SK-N-SH (cell line): ENCODE measurements around the gene TXNDC11. TPM values are rescaled to one million over a fixed set of nuclear protein-coding genes. Genes with fewer than 3 reads are reported as not detected.

Source experiments
- CTCF ChIA-PET: fragments of 300-600, 350-600 bp; formaldehyde crosslinking; extraction: SDS; loops from one replicate; lab custom pipeline; 2021; lab: Yijun Ruan, JAX
- POLR2A ChIA-PET: fragments of 350-600 bp; sonication (Branson Sonifier 250); formaldehyde crosslinking; extraction: SDS; loops from one replicate; lab custom pipeline; 2020; ENCODE audit warnings: antibody characterized with exemption, inconsistent platforms; lab: Yijun Ruan, JAX
- DNase-seq: peaks from one replicate; pipeline ENCODE4 v3.0.0; 2012
- H2AFZ ChIP-seq: fragments of 200-600 bp; sonication (generic); 2 replicates; pipeline ENCODE4 v1.8.1; 2016; ENCODE audit warnings: antibody characterized with exemption, mild to moderate bottlenecking, low read depth
- H3F3A ChIP-seq: fragments of 200-600 bp; sonication (generic); replicated peaks from 2 replicates; pipeline ENCODE3; 2016; ENCODE audit warnings: antibody characterized with exemption, mild to moderate bottlenecking; ENCODE audit not compliant: insufficient read depth
- H3K27ac ChIP-seq, 2 experiments: fragments of 200-500 bp in 1 of 2; fragments of 200-600 bp in 1 of 2; sonication (Bioruptor generic) in 1 of 2; sonication (generic), shearing (Covaris generic) in 1 of 2; 2 replicates each; pipeline versions ENCODE4 v1.5.1 to v1.6.1; 2014 to 2016; ENCODE audit warnings: low read depth in 2 of 2, inconsistent platforms in 1 of 2, low read length in 1 of 2, mild to moderate bottlenecking in 1 of 2, mixed read lengths in 1 of 2
- H3K27me3 ChIP-seq: fragments of 200-600 bp; sonication (generic), shearing (Covaris generic); 2 replicates; pipeline ENCODE4 v1.6.1; 2016; ENCODE audit warnings: mixed run types; ENCODE audit not compliant: insufficient read depth
- H3K36me3 ChIP-seq, 2 experiments: fragments of 200-500 bp in 1 of 2; fragments of 200-600 bp in 1 of 2; sonication (Bioruptor generic) in 1 of 2; sonication (generic) in 1 of 2; replicated peaks in 1 of 2; 2 replicates each; pipeline versions ENCODE3 to v1.5.1; 2014 to 2016; ENCODE audit warnings: low read length in 1 of 2, mild to moderate bottlenecking in 1 of 2; ENCODE audit not compliant: insufficient read depth in 2 of 2, control insufficient read depth in 1 of 2
- H3K4me1 ChIP-seq, 2 experiments: fragments of 200-500 bp in 1 of 2; fragments of 200-600 bp in 1 of 2; sonication (Bioruptor generic) in 1 of 2; sonication (generic), shearing (Covaris generic) in 1 of 2; 2 replicates each; pipeline versions ENCODE4 v1.5.1 to v1.6.1; 2014 to 2016; ENCODE audit warnings: low read depth in 1 of 2, low read length in 1 of 2, mixed run types in 1 of 2; ENCODE audit not compliant: insufficient read depth in 2 of 2, control insufficient read depth in 1 of 2
- H3K4me2 ChIP-seq: fragments of 200-600 bp; sonication (generic), shearing (Covaris generic); 2 replicates; pipeline ENCODE4 v1.6.1; 2017; ENCODE audit warnings: mixed run types
- H3K4me3 ChIP-seq, 2 experiments: fragments of 200-500 bp in 1 of 2; fragments of 200-600 bp in 1 of 2; sonication (Bioruptor generic) in 1 of 2; sonication (generic), shearing (Covaris generic) in 1 of 2; 2 replicates each; pipeline versions ENCODE4 v1.5.1 to v1.8.1; 2014 to 2016; ENCODE audit warnings: low read depth in 2 of 2, inconsistent platforms in 1 of 2, low read length in 1 of 2, mild to moderate bottlenecking in 1 of 2, mixed read lengths in 1 of 2, moderate library complexity in 1 of 2
- H3K79me2 ChIP-seq: fragments of 200-600 bp; sonication (generic); 2 replicates; pipeline ENCODE4 v1.8.1; 2017; ENCODE audit warnings: mild to moderate bottlenecking; ENCODE audit not compliant: insufficient read depth
- H3K9ac ChIP-seq: fragments of 200-600 bp; sonication (generic); 2 replicates; pipeline ENCODE4 v1.6.1; 2017; ENCODE audit warnings: mixed run types
- H3K9me2 ChIP-seq: fragments of 200-600 bp; sonication (generic); 2 replicates; pipeline ENCODE4 v1.6.1; 2017; ENCODE audit warnings: mixed run types
- H3K9me3 ChIP-seq: fragments of 200-600 bp; sonication (generic); 2 replicates; pipeline ENCODE4 v1.6.1; 2017; ENCODE audit warnings: mixed run types, mild to moderate bottlenecking, moderate library complexity
- H4K20me1 ChIP-seq: fragments of 200-600 bp; sonication (generic); 2 replicates; pipeline ENCODE4 v1.6.1; 2017; ENCODE audit warnings: mild to moderate bottlenecking, mixed run types; ENCODE audit not compliant: insufficient read depth
- CHD2 ChIP-seq: fragments of 150-350 bp; IDR thresholded peaks from 2 replicates; pipeline ENCODE4 v1.6.1; 2018; ENCODE audit warnings: low read length; ENCODE audit not compliant: partially characterized antibody
- ELF1 ChIP-seq: IDR thresholded peaks from 2 replicates; pipeline ENCODE4 v1.4.0; 2012
- EP300 ChIP-seq, 2 experiments: IDR thresholded peaks; 2 replicates each; pipeline versions ENCODE4 v1.4.0 to v1.6.1; 2012; ENCODE audit warnings: borderline replicate concordance in 1 of 2, low read depth in 1 of 2, low read length in 1 of 2
- EZH2phosphoT487 ChIP-seq: fragments of 200-600 bp; sonication (generic); IDR thresholded peaks from 2 replicates; pipeline ENCODE4 v1.6.1; 2017; ENCODE audit warnings: low read depth, mixed run types, mild to moderate bottlenecking, antibody characterized with exemption, moderate library complexity, borderline replicate concordance
- FOSL2 ChIP-seq: IDR thresholded peaks from 2 replicates; pipeline ENCODE4 v1.4.0; 2012; ENCODE audit warnings: low read depth, mild to moderate bottlenecking, moderate library complexity, borderline replicate concordance
- FOXJ3 ChIP-seq: sonication (generic); formaldehyde crosslinking; IDR thresholded peaks from 2 replicates; pipeline ENCODE4 v1.5.1; 2020; ENCODE audit warnings: mild to moderate bottlenecking, missing genetic modification reagents
- GABPA ChIP-seq: IDR thresholded peaks from 2 replicates; pipeline ENCODE4 v1.4.0; 2012; ENCODE audit warnings: low read depth, mild to moderate bottlenecking
- GATA2 ChIP-seq: sonication (generic); formaldehyde crosslinking; IDR thresholded peaks from 2 replicates; pipeline ENCODE4 v1.5.0; 2020; ENCODE audit warnings: mild to moderate bottlenecking, missing genetic modification reagents
- MAX ChIP-seq: IDR thresholded peaks from 2 replicates; pipeline ENCODE4 v1.4.0; 2012; ENCODE audit warnings: low read depth
- MEF2A ChIP-seq: IDR thresholded peaks from 2 replicates; pipeline ENCODE4 v1.4.0; 2012; ENCODE audit warnings: low read depth, borderline replicate concordance
- POLR2AphosphoS5 ChIP-seq: IDR thresholded peaks from 2 replicates; pipeline ENCODE4 v1.6.1; 2012; ENCODE audit warnings: low read depth, low read length
- RAD21 ChIP-seq: IDR thresholded peaks from 2 replicates; pipeline ENCODE4 v1.6.1; 2012; ENCODE audit warnings: mild to moderate bottlenecking, low read length
- REST ChIP-seq: IDR thresholded peaks from 2 replicates; pipeline ENCODE4 v1.6.1; 2012; ENCODE audit warnings: mild to moderate bottlenecking, low read depth, low read length, moderate library complexity
- SIN3A ChIP-seq: IDR thresholded peaks from 2 replicates; pipeline ENCODE4 v1.6.1; 2012; ENCODE audit warnings: low read depth, mild to moderate bottlenecking, low read length, moderate library complexity, borderline replicate concordance
- SMC3 ChIP-seq: IDR thresholded peaks from 2 replicates; pipeline ENCODE4 v1.6.1; 2012; ENCODE audit warnings: low read depth, low read length, improper control_type of control experiment
- TEAD4 ChIP-seq: IDR thresholded peaks from 2 replicates; pipeline ENCODE4 v1.4.0; 2012; ENCODE audit warnings: mild to moderate bottlenecking, borderline replicate concordance; ENCODE audit not compliant: insufficient read depth
- USF2 ChIP-seq: fragments of 150-350 bp; IDR thresholded peaks from 2 replicates; pipeline ENCODE4 v1.6.1; 2017; ENCODE audit warnings: antibody characterized with exemption, low read length, low read depth, borderline replicate concordance
- WGBS: methylation state at CpG from one replicate; pipeline ENCODE4 v1.1.6; 2017; ENCODE audit warnings: low lambda C conversion rate; 5-methylcytosine and 5-hydroxymethylcytosine counted together
- polyA plus RNA-seq, 3 experiments: library from polyadenylated mRNA; depleted of rRNA; stranded (reverse); fragments of >200 nt; gene quantifications; 2 replicates each; pipeline ENCODE4 v1.2.3, GENCODE V29; 2012

The TXNDC11 gene
- polyA plus RNA-seq, 1 of the 3 experiments (the other 2 are of a cell fraction), result 37.0 TPM

- TF ChIP-seq USF2 (no peak), EZH2phosphoT487 (no peak), SMC3 (no peak), REST (no peak), EP300 (IDR thresholded peaks at IDR 0.05; ENCODE audit: borderline replicate concordance in 1 of 2, low read depth in 1 of 2, low read length in 1 of 2) (no peak)
Observed at GRCh38 chr16:11677959-11678881, 64.4 kb downstream of the TXNDC11 start (continued).

- H3K4me2 ChIP-seq, result no peak overlapping the region
- H3K4me1 ChIP-seq, result no peaks in the 10 kb centered on the region; a peak in 1 of 4 replicates
- WGBS, result 79% methylated on average over 9 of the region's 9 CpGs
- peaks cover 8 to 55% of the 10 kb centered on the region in 2 experiments for H3K36me3 ChIP-seq
- peaks cover 60% of the 10 kb centered on the region for H4K20me1 ChIP-seq
- no peak for DNase-seq
- H3K27me3 ChIP-seq, result no peaks in the 10 kb centered on the region
- CTCF ChIA-PET, result interaction anchor here (1.1 to 1.8 kb wide), 3 partner anchors 8 to 145 kb away, joined by 3 to 5 read pairs (median 4); no protein-coding TSS in a partner anchor
- peaks cover 24% of the 10 kb centered on the region for H3K79me2 ChIP-seq
- no peaks in the 10 kb centered on the region for H3K9me3 ChIP-seq
- no peaks in the 10 kb centered on the region for H3K9me2 ChIP-seq
- peak overlapping the region in 1 of 2 experiments; percentile 32; a peak in 3 of 4 replicates for H3K27ac ChIP-seq
- no peak for TF ChIP-seq GATA2
- no peak for TF ChIP-seq GABPA
- TF ChIP-seq POLR2AphosphoS5, result no peak
- TF ChIP-seq SMC3, result no peak
- TF ChIP-seq RAD21, result no peak
- TF ChIP-seq MAX, result no peak
- no peak for TF ChIP-seq FOSL2
- no peak for TF ChIP-seq SIN3A
- TF ChIP-seq EZH2phosphoT487, result no peak
- TF ChIP-seq CHD2, result no peak
- no peak for TF ChIP-seq TEAD4
- TF ChIP-seq FOXJ3 (CRISPR knock-in tag), result no peak
- TF ChIP-seq MEF2A, result no peak
- TF ChIP-seq EP300 (IDR thresholded peaks at IDR 0.05; ENCODE audit: borderline replicate concordance in 1 of 2, low read depth in 1 of 2, low read length in 1 of 2), result no peak
- no peak for TF ChIP-seq ELF1
- TF ChIP-seq REST, result no peak
- H3K9ac ChIP-seq, result no peak overlapping the region
- H2AFZ ChIP-seq, result no peak overlapping the region
- POLR2A ChIA-PET, result interaction anchor here (1.1 kb wide), 1 partner anchor 8 kb away, joined by 3 read pairs; no protein-coding TSS in a partner anchor
- no peak overlapping the region for H3K4me3 ChIP-seq
- H3F3A ChIP-seq, result peaks cover 5% of the 10 kb centered on the region
Observed at GRCh38 chr16:11677451-11677951, 65.2 kb downstream of the TXNDC11 start.
